GM12878 (cell line): Measurements from ENCODE around the gene MCF2L2. TPM values are rescaled to one million over a fixed set of nuclear protein-coding genes. Genes with fewer than 3 reads are reported as not detected.

Source experiments
- BACH1 ChIP-seq: fragments of 450-650 bp; IDR thresholded peaks from 2 replicates; pipeline ENCODE4 v1.6.1; 2017; ENCODE audit warnings: mild to moderate bottlenecking, borderline replicate concordance
- NR2C2 ChIP-seq: IDR thresholded peaks from 2 replicates; pipeline ENCODE4 v1.6.1; 2011; ENCODE audit warnings: borderline replicate concordance, low read depth; ENCODE audit not compliant: control insufficient read depth, insufficient read length
- RAD51 ChIP-seq: fragments of 450-650 bp; IDR thresholded peaks from 2 replicates; pipeline ENCODE4 v1.6.1; 2016; ENCODE audit warnings: moderate library complexity, mild to moderate bottlenecking, inconsistent platforms
- SUPT20H ChIP-seq: IDR thresholded peaks from 2 replicates; pipeline ENCODE4 v1.6.1; 2011; ENCODE audit warnings: low read depth, mild to moderate bottlenecking, low read length, moderate library complexity, borderline replicate concordance; ENCODE audit not compliant: control insufficient read depth
- polyA plus RNA-seq, 11 experiments: library from polyadenylated mRNA; depleted of rRNA in 4 of 11; unstranded in 6 of 11; stranded (reverse) in 5 of 11; fragments of >200 nt; fragmentation: Nextera tagmentation in 4 of 11; fragmentation: Illumina TruSeq in 1 of 11; extraction: Ambion mirVana in 4 of 11; extraction: Trizol in 1 of 11; gene quantifications; 1 replicate in 1 of 11; 2 replicates in 10 of 11; pipeline versions ENCODE4 v1.2.1 to v1.2.3, GENCODE V29; 2011 to 2016; ENCODE audit warnings: inconsistent platforms in 2 of 11, missing spikeins in 2 of 11, low read depth in 1 of 11
- total RNA-seq, 4 experiments: library from RNA; depleted of rRNA in 3 of 4; stranded (reverse); fragments of >200 nt in 3 of 4; fragmentation: Illumina TruSeq in 1 of 4; extraction: Trizol in 1 of 4; gene quantifications; 2 replicates each; pipeline versions ENCODE4 v1.2.1 to v1.2.3, GENCODE V29; 2013 to 2021
- TF ChIP-seq, protein P1 (sequence below): fragments of 150-350 bp; IDR thresholded peaks from 2 replicates; pipeline ENCODE4 v1.6.1; 2016; ENCODE audit warnings: low read depth, low read length
- TF ChIP-seq, protein P2 (sequence below): IDR thresholded peaks from 2 replicates; pipeline ENCODE4 v1.6.1; 2012; ENCODE audit warnings: improper control_type of control experiment, low read depth, low read length; ENCODE audit not compliant: insufficient replicate concordance

MCF2L2 gene
- total and polyA plus RNA-seq, 10 of the 15 experiments (the other 5 are each of a cell fraction or from before 2014, with no cell fraction given), result 0.37 to 2.8 (median 1.4) TPM

DNA sequence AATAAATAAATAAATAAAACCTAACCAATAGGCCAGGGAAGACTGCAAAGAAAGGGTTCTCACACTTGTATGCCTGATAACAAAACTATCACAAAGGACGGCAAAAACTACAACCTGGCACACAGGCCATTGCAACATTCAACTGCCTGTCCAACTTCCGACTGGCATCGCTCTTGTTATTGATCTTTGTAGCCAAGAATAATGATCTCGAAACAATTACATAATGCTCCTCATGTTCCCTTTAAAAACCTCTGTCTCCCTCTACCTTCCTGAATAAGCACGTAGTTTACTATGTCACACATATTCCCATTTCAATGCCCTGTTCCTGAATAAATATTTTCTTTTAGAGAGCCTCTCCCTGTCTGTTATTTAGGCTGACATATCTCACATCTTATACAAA, 101.1 kb downstream of the MCF2L2 start (continued):
- TF ChIP-seq, protein P1, sequence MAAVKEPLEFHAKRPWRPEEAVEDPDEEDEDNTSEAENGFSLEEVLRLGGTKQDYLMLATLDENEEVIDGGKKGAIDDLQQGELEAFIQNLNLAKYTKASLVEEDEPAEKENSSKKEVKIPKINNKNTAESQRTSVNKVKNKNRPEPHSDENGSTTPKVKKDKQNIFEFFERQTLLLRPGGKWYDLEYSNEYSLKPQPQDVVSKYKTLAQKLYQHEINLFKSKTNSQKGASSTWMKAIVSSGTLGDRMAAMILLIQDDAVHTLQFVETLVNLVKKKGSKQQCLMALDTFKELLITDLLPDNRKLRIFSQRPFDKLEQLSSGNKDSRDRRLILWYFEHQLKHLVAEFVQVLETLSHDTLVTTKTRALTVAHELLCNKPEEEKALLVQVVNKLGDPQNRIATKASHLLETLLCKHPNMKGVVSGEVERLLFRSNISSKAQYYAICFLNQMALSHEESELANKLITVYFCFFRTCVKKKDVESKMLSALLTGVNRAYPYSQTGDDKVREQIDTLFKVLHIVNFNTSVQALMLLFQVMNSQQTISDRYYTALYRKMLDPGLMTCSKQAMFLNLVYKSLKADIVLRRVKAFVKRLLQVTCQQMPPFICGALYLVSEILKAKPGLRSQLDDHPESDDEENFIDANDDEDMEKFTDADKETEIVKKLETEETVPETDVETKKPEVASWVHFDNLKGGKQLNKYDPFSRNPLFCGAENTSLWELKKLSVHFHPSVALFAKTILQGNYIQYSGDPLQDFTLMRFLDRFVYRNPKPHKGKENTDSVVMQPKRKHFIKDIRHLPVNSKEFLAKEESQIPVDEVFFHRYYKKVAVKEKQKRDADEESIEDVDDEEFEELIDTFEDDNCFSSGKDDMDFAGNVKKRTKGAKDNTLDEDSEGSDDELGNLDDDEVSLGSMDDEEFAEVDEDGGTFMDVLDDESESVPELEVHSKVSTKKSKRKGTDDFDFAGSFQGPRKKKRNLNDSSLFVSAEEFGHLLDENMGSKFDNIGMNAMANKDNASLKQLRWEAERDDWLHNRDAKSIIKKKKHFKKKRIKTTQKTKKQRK, result no peak
- TF ChIP-seq NR2C2 (no peak), SUPT20H (no peak), RAD51 (no peak), BACH1 (no peak)
- TF ChIP-seq, protein P2, sequence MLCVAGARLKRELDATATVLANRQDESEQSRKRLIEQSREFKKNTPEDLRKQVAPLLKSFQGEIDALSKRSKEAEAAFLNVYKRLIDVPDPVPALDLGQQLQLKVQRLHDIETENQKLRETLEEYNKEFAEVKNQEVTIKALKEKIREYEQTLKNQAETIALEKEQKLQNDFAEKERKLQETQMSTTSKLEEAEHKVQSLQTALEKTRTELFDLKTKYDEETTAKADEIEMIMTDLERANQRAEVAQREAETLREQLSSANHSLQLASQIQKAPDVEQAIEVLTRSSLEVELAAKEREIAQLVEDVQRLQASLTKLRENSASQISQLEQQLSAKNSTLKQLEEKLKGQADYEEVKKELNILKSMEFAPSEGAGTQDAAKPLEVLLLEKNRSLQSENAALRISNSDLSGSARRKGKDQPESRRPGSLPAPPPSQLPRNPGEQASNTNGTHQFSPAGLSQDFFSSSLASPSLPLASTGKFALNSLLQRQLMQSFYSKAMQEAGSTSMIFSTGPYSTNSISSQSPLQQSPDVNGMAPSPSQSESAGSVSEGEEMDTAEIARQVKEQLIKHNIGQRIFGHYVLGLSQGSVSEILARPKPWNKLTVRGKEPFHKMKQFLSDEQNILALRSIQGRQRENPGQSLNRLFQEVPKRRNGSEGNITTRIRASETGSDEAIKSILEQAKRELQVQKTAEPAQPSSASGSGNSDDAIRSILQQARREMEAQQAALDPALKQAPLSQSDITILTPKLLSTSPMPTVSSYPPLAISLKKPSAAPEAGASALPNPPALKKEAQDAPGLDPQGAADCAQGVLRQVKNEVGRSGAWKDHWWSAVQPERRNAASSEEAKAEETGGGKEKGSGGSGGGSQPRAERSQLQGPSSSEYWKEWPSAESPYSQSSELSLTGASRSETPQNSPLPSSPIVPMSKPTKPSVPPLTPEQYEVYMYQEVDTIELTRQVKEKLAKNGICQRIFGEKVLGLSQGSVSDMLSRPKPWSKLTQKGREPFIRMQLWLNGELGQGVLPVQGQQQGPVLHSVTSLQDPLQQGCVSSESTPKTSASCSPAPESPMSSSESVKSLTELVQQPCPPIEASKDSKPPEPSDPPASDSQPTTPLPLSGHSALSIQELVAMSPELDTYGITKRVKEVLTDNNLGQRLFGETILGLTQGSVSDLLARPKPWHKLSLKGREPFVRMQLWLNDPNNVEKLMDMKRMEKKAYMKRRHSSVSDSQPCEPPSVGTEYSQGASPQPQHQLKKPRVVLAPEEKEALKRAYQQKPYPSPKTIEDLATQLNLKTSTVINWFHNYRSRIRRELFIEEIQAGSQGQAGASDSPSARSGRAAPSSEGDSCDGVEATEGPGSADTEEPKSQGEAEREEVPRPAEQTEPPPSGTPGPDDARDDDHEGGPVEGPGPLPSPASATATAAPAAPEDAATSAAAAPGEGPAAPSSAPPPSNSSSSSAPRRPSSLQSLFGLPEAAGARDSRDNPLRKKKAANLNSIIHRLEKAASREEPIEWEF, result no peak
